ENCODE data around the gene GPER1.

GPER1 gene

GRCh38 chr7:1119201-1119600, 31.3 kb downstream of the GPER1 start:
- no peak for TF ChIP-seq GATA3 (IDR thresholded peaks at IDR 0.05; ENCODE audit: low read depth, low read length)
- no peak for TF ChIP-seq GATA2 (IDR thresholded peaks at IDR 0.05; ENCODE audit: low read depth, low read length)

- no peak for TF ChIP-seq GATA3 (IDR thresholded peaks at IDR 0.05; ENCODE audit: low read depth, low read length)
- no peak for TF ChIP-seq GATA2 (IDR thresholded peaks at IDR 0.05; ENCODE audit: low read depth, low read length)
Measured at GRCh38 chr7:1120791-1121190, 32.9 kb downstream of the GPER1 start.

GRCh38 chr7:1121476-1121875, 33.6 kb downstream of the GPER1 start:
- TF ChIP-seq GATA3 (IDR thresholded peaks at IDR 0.05; ENCODE audit: low read depth, low read length) (no peak), GATA2 (IDR thresholded peaks at IDR 0.05; ENCODE audit: low read depth, low read length) (no peak)

- TF ChIP-seq GATA3 (IDR thresholded peaks at IDR 0.05; ENCODE audit: low read depth, low read length) (no peak), GATA2 (IDR thresholded peaks at IDR 0.05; ENCODE audit: low read depth, low read length) (no peak)
Measured at GRCh38 chr7:1121886-1122831, 34.2 kb downstream of the GPER1 start.

- TF ChIP-seq GATA3 (IDR thresholded peaks at IDR 0.05; ENCODE audit: low read depth, low read length) (no peak), GATA2 (IDR thresholded peaks at IDR 0.05; ENCODE audit: low read depth, low read length) (no peak)
Measured at GRCh38 chr7:1122832-1123501, 35.1 kb downstream of the GPER1 start.

- TF ChIP-seq GATA3 (IDR thresholded peaks at IDR 0.05; ENCODE audit: low read depth, low read length) = no peak
- TF ChIP-seq GATA2 (IDR thresholded peaks at IDR 0.05; ENCODE audit: low read depth, low read length) = no peak
Measured at GRCh38 chr7:1123715-1124114, 35.8 kb downstream of the GPER1 start.

- TF ChIP-seq GATA3 (IDR thresholded peaks at IDR 0.05; ENCODE audit: low read depth, low read length) = no peak
- TF ChIP-seq GATA2 (IDR thresholded peaks at IDR 0.05; ENCODE audit: low read depth, low read length) = no peak
Measured at GRCh38 chr7:1124164-1124563, 36.3 kb downstream of the GPER1 start.

- TF ChIP-seq GATA2 (IDR thresholded peaks at IDR 0.05; ENCODE audit: low read depth, low read length) (no peak), GATA3 (IDR thresholded peaks at IDR 0.05; ENCODE audit: low read depth, low read length) (no peak)
Measured at GRCh38 chr7:1124816-1125602, 37.1 kb downstream of the GPER1 start.

GRCh38 chr7:1125603-1125969, 37.7 kb downstream of the GPER1 start:
- TF ChIP-seq GATA2 (IDR thresholded peaks at IDR 0.05; ENCODE audit: low read depth, low read length) (no peak), GATA3 (IDR thresholded peaks at IDR 0.05; ENCODE audit: low read depth, low read length) (no peak)

- no peak for TF ChIP-seq GATA3 (IDR thresholded peaks at IDR 0.05; ENCODE audit: low read depth, low read length)
- TF ChIP-seq GATA2 (IDR thresholded peaks at IDR 0.05; ENCODE audit: low read depth, low read length) = no peak
Measured at GRCh38 chr7:1127001-1127400, 39.1 kb downstream of the GPER1 start.

GRCh38 chr7:1129431-1129830, 41.5 kb downstream of the GPER1 start:
- no peak for TF ChIP-seq GATA3 (IDR thresholded peaks at IDR 0.05; ENCODE audit: low read depth, low read length)
- no peak for TF ChIP-seq GATA2 (IDR thresholded peaks at IDR 0.05; ENCODE audit: low read depth, low read length)

- TF ChIP-seq GATA2 (IDR thresholded peaks at IDR 0.05; ENCODE audit: low read depth, low read length) (no peak), GATA3 (IDR thresholded peaks at IDR 0.05; ENCODE audit: low read depth, low read length) (no peak)
Measured at GRCh38 chr7:1130021-1130990, 42.4 kb downstream of the GPER1 start.

All from SH-SY5Y (cell line).